HG03520 (cell line): ENCODE measurements around the gene CC2D1A.

Source experiments
- ATAC-seq: cut with Tn5 transposase; IDR thresholded peaks from one replicate; pipeline ENCODE4 v1.9.1; 2021; ENCODE audit warnings: mild to moderate bottlenecking, moderate library complexity; ENCODE audit not compliant: unreplicated experiment

CC2D1A gene

GRCh38 chr19:13977803-13978202 lies 71.8 kb downstream of the CC2D1A start:
- no peak for ATAC-seq

- no peak for ATAC-seq
These were observed 72.6 kb downstream of the CC2D1A start for GRCh38 chr19:13978351-13979243.

GRCh38 chr19:13979244-13979615 lies 73.2 kb downstream of the CC2D1A start:
- no peak for ATAC-seq

DNA sequence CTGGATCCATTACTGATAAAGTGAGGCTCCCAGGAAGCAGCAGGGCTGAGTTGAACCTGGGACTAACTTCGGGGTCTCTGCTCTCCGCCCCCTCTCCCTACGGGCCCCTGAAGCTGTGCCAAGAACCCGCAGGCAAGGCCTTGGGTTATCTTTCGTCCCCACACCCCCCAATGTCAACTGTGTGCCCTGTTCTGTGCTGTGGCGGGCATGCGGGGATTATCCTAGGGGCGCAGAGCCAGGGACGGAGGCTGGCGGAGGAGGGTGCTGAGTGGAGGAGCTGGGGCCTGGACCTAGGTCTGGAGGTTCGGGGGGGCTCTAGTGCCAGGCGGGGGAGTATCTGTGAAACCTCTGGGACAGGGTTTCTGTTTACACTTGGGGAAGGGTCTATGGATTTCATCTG lies 73.7 kb downstream of the CC2D1A start:
- ATAC-seq, result no peak

- no peak for ATAC-seq
These were observed 74.3 kb downstream of the CC2D1A start for GRCh38 chr19:13980340-13980739.
